Measurements from ENCODE around the gene CBLL1.

Gene CBLL1

DNA sequence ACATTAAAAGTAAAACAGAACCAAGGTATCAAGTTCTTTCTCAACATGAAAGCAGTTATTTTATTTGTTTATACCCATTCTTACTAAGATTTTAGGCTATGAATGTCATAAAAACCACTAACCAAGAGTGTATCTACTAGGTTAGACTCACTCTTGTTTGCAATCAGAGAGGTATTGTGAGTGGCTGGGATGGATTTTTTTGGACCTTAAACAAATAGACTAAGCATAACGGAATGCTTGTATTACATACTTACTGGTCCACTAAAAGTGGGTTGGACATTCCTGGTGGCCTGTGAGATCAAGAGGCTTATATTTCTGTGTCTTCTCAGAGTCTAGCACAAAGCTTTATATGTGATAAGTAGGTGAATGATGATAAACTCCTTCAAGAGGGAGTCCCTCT lies 32.6 kb upstream of the CBLL1 start:
- no peak for DNase-seq (ENCODE audit: low spot score)
- Histone ChIP-seq H3K27ac (ENCODE audit: poor library complexity, severe bottlenecking) (no peak overlapping the region), H3K4me1 (ENCODE audit: insufficient read depth, poor library complexity, severe bottlenecking) (no peaks in the 10 kb centered on the region), H3K9me3 (ENCODE audit: severe bottlenecking) (no peaks in the 10 kb centered on the region), H3K27me3 (ENCODE audit: insufficient read depth, poor library complexity, severe bottlenecking) (no peaks in the 10 kb centered on the region), H3K4me3 (ENCODE audit: severe bottlenecking) (no peak overlapping the region), H3K36me3 (ENCODE audit: low read depth) (no peaks in the 10 kb centered on the region)
- no peak for ATAC-seq (ENCODE audit: low read depth)
- TF ChIP-seq, protein P1, sequence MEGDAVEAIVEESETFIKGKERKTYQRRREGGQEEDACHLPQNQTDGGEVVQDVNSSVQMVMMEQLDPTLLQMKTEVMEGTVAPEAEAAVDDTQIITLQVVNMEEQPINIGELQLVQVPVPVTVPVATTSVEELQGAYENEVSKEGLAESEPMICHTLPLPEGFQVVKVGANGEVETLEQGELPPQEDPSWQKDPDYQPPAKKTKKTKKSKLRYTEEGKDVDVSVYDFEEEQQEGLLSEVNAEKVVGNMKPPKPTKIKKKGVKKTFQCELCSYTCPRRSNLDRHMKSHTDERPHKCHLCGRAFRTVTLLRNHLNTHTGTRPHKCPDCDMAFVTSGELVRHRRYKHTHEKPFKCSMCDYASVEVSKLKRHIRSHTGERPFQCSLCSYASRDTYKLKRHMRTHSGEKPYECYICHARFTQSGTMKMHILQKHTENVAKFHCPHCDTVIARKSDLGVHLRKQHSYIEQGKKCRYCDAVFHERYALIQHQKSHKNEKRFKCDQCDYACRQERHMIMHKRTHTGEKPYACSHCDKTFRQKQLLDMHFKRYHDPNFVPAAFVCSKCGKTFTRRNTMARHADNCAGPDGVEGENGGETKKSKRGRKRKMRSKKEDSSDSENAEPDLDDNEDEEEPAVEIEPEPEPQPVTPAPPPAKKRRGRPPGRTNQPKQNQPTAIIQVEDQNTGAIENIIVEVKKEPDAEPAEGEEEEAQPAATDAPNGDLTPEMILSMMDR (IDR thresholded peaks at IDR 0.05; ENCODE audit: poor library complexity, severe bottlenecking): no peak

DNA sequence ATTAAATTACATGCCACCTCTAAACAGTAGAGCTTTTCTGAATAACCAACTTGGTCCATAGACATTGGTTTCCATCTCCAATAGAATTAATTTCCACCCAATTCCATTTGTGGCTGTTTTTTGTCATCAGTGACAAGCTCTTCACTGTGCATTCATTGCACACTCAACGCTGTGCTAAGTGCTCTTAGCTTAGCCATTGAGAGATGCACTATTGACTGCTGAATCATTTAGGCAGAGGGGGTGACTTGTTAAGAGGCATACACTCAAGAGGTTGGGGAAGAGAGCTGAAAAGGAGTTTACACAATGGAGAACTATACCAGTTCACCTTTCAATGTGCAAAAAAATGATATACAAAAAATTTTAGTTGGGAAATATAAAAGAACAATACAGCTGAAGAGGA lies 31.9 kb upstream of the CBLL1 start:
- TF ChIP-seq, protein P1 (IDR thresholded peaks at IDR 0.05; ENCODE audit: poor library complexity, severe bottlenecking): no peak
- no peak for ATAC-seq (ENCODE audit: low read depth)

DNA sequence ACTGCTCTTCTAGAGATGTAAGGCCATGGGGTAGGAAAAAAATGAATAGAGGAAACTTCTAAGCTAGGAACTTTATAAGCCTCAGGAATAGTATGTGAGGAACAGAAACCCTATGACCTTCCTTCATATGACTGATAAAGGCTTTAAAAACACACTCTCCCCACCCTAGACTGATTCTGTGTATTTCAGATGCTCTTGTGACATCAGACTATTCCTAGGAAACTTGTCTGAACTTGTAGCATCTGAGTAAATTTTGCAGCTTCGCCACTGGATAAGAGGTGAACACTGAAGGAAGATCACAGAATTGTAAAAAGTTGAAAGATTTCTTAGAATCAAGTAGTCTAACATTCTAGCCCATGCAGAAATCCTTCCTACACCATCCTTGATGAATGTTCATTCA lies 31.0 kb upstream of the CBLL1 start:
- Histone ChIP-seq H3K27me3 (ENCODE audit: insufficient read depth, poor library complexity, severe bottlenecking) (no peaks in the 10 kb centered on the region), H3K27ac (ENCODE audit: poor library complexity, severe bottlenecking) (no peak overlapping the region), H3K9me3 (ENCODE audit: severe bottlenecking) (no peaks in the 10 kb centered on the region), H3K4me1 (ENCODE audit: insufficient read depth, poor library complexity, severe bottlenecking) (no peaks in the 10 kb centered on the region), H3K4me3 (ENCODE audit: severe bottlenecking) (no peak overlapping the region), H3K36me3 (ENCODE audit: low read depth) (no peaks in the 10 kb centered on the region)
- TF ChIP-seq, protein P1 (IDR thresholded peaks at IDR 0.05; ENCODE audit: poor library complexity, severe bottlenecking): no peak
- ATAC-seq (ENCODE audit: low read depth): 0 out of 3 replicates have a peak, but pooled peaks have one; percentile 27
- no peak for DNase-seq (ENCODE audit: low spot score)

More for the DNA sequence above, 31.9 kb upstream of the CBLL1 start:
- Histone ChIP-seq H3K36me3 (ENCODE audit: low read depth) (no peaks in the 10 kb centered on the region), H3K9me3 (ENCODE audit: severe bottlenecking) (no peaks in the 10 kb centered on the region), H3K27ac (ENCODE audit: poor library complexity, severe bottlenecking) (no peak overlapping the region), H3K4me3 (ENCODE audit: severe bottlenecking) (no peak overlapping the region), H3K4me1 (ENCODE audit: insufficient read depth, poor library complexity, severe bottlenecking) (no peaks in the 10 kb centered on the region), H3K27me3 (ENCODE audit: insufficient read depth, poor library complexity, severe bottlenecking) (no peaks in the 10 kb centered on the region)
- DNase-seq (ENCODE audit: low spot score): no peak

DNA sequence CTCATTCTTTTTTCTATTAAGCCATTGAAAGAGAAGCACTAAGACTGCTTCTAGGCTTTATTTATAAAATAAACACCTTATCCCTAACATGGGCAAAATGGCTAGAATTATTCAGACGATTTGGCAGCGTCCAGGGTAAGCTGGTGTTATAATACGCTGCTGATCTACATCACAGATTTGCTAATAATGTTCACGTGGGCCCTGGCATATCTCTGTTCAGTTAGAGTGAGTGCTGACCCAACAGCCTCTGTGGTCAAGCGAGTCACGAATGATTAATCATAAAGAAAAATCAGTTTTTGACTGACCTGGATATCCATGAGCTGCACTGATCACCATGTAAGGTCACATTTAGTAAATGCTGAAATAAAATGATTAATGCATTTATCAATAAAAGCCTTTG lies 28.4 kb upstream of the CBLL1 start:
- Histone ChIP-seq H3K4me3 (ENCODE audit: severe bottlenecking) (no peak overlapping the region), H3K27me3 (ENCODE audit: insufficient read depth, poor library complexity, severe bottlenecking) (no peaks in the 10 kb centered on the region), H3K27ac (ENCODE audit: poor library complexity, severe bottlenecking) (no peak overlapping the region), H3K36me3 (ENCODE audit: low read depth) (no peaks in the 10 kb centered on the region), H3K4me1 (ENCODE audit: insufficient read depth, poor library complexity, severe bottlenecking) (no peaks in the 10 kb centered on the region), H3K9me3 (ENCODE audit: severe bottlenecking) (no peaks in the 10 kb centered on the region)
- TF ChIP-seq, protein P1 (IDR thresholded peaks at IDR 0.05; ENCODE audit: poor library complexity, severe bottlenecking): no peak
- ATAC-seq (ENCODE audit: low read depth): peak; percentile 76
- no peak for DNase-seq (ENCODE audit: low spot score)

DNA sequence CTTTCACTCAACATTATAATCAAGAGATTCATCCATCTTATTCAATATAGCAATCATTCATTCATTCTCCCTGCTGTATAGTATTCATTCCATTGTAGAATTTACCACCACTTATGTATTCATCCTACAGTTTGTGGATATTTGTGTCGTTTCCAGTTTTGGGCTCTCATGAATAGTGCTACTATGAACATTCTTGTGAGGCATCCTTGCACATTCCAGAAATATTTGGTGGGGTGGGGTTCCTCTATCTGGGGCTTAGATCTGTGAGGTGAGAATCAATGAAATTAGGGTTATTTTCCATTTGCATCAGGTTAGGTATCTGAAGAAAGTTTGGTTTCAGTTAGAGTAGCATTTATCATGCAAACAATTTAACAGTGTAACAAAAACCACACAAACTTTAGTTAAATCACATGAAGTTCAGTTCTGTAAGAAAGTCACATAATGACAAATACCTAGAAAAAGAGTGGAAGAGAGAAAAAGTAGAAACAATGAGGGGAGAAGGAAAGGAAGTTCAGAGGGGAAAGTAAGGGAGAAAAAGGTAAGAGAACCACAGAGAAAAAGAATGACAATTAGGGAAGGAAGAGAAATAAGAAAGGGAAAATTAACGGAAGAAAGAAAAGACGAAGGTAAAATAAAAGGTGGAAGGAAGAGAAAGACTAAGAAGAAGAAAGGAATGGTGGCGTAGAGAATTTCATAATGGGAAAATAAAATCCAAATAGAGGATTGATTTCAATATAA lies 25.3 kb upstream of the CBLL1 start:
- DNase-seq (ENCODE audit: low spot score) (no peak), ATAC-seq (ENCODE audit: low read depth) (no peak; the same call in 2 of the 3 replicates)
- no peak overlapping the region for H3K27ac ChIP-seq (ENCODE audit: poor library complexity, severe bottlenecking)
- no peak overlapping the region for H3K4me3 ChIP-seq (ENCODE audit: severe bottlenecking)
- H3K27me3 ChIP-seq (ENCODE audit: insufficient read depth, poor library complexity, severe bottlenecking): no peaks in the 10 kb centered on the region
- no peaks in the 10 kb centered on the region for H3K9me3 ChIP-seq (ENCODE audit: severe bottlenecking)
- H3K4me1 ChIP-seq (ENCODE audit: insufficient read depth, poor library complexity, severe bottlenecking): no peaks in the 10 kb centered on the region
- H3K36me3 ChIP-seq (ENCODE audit: low read depth): no peaks in the 10 kb centered on the region
- TF ChIP-seq, protein P1 (IDR thresholded peaks at IDR 0.05; ENCODE audit: poor library complexity, severe bottlenecking): no peak

Measured in RWPE2 (cell line).